GM12875 (cell line): ENCODE data around the gene TIAM2.

ENCODE experiments used
- H3K4me3 ChIP-seq: one replicate; pipeline ENCODE4 v1.5.1; 2011; ENCODE audit warnings: low read depth, low read length, control low read depth
- CTCF ChIP-seq: IDR thresholded peaks from 2 replicates; pipeline ENCODE4 v1.5.1; 2011; ENCODE audit warnings: low read depth, mild to moderate bottlenecking, control low read depth, inconsistent platforms, low read length, moderate library complexity, borderline replicate concordance; ENCODE audit not compliant: insufficient read depth

Gene TIAM2

DNA sequence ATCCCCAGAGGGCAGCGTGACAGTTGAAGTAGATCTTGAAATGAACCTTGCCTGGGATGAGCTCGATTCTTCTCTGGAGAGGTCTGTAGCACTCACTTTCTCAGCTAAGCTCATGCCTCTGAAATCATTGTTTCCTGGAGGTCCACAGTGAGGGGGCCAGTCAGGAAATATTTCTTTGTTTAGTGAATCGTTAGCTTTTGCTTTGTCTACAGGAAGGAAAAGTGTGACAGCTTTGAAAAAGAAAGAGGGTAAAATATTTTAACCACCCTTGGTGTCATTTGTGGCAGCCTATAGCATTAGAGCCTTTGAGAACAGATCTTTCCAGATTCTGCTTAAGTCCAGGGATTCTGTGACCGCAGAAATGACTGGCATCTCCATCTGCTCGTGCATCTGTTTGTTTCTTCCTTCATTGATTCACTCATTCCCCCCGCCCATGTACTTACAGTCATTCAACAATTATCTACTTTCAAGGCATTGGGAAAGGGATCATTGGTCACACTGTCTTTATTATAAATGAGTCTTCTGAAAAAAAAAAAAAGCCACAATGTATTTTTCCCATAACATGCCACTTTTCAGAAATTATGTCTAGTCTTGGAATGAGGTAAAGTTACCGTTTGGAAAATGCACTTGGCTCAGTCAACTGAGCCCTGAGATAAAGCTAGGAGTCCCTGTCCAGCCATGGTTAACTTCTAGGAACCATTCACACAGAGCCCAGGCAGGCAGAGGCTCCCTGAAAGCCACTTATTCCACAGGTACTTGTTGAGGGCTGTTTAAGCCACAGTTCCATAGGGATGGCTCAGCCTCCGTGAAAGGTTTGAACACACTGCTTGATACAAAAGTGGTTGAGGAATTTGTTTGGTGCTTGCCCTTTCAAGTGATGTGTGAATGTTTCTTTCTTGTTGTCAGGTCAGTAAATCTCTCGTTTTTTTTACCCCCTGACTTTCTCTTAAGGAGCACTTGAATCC lies 86.0 kb downstream of the TIAM2 start:
- no peak for TF ChIP-seq CTCF
- H3K4me3 ChIP-seq = no peak overlapping the region

DNA sequence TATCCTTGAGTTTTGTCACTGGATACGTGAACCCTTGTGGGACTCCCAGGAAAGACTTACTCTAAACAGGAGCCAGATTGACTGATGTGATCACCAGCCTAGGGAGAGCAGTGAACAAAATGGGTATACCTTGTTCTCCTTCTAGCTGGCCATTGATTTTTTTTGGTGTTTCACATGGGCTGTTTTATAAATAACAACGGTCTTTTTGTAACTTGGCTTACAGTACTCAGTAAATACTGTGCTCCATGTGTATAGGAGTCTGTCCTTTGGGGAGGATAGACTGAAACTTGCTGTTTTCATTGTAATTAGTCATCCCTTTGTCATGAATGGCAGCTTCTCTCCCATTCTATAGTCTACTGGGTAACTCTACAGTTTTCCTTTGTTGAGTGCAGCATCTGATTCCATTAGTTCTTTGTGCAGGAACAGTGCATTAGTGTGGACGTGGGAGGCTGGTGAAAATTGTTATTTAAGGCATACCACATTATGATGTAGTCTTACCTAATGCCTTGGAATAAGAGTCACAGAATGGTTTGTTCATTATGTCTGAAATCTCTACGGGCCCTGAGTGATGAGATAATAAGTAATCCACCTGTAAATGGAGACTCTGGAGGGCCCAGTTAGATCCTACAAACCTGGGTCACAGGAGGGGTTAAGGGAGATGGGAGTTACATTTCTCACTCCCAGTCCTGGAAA lies 89.5 kb downstream of the TIAM2 start:
- TF ChIP-seq CTCF = no peak
- no peak overlapping the region for H3K4me3 ChIP-seq

DNA sequence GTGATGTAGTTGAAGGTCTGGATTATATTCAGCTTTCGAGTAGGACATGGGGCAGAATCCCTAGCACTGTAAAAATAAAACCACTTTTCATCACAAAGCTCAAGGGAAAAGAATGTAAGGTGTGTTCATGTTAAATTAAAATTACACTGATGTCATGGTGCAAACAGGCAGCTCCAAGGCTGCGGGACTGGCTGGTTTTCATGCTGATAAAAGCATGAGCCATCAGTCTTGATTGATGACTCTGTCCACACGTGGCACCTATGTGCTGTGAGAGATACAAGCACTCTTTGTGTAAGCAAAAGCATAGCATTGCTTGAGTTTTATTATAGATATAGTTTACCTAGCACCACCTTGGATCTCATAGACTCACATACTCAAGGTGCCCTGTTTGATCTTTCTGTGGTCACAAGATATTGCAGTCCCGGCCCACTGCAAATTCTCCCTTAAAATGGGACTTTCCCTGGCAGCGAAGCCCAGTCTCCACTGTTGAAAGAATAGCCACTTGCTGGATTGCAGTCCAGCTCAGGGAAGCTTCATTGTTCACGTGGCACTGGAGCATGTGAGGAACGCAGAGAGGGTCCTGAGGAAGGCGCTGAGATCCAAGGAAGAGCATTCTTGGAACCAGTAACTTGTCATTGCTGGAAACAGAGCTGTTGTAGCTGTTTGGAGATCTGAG lies 90.6 kb downstream of the TIAM2 start:
- H3K4me3 ChIP-seq = no peak overlapping the region
- no peak for TF ChIP-seq CTCF

- no peak for TF ChIP-seq CTCF
These were observed 93.7 kb downstream of the TIAM2 start for GRCh38 chr6:155088856-155089255.

GRCh38 chr6:155089746-155090145 lies 94.6 kb downstream of the TIAM2 start:
- H3K4me3 ChIP-seq = no peak overlapping the region

More at GRCh38 chr6:155088856-155089255, 93.7 kb downstream of the TIAM2 start:
- no peak overlapping the region for H3K4me3 ChIP-seq

GRCh38 chr6:155090166-155090565 lies 95.1 kb downstream of the TIAM2 start:
- H3K4me3 ChIP-seq = no peak overlapping the region
- TF ChIP-seq CTCF = no peak

More at GRCh38 chr6:155089746-155090145, 94.6 kb downstream of the TIAM2 start:
- no peak for TF ChIP-seq CTCF
